ENCODE measurements around the gene TANC1. TPM values are rescaled to one million over a fixed set of nuclear protein-coding genes. Genes with fewer than 3 reads are reported as not detected.

The TANC1 gene
- total and polyA plus RNA-seq, 2 experiments from 2014 or later, result 2.8 to 9.5 TPM

DNA sequence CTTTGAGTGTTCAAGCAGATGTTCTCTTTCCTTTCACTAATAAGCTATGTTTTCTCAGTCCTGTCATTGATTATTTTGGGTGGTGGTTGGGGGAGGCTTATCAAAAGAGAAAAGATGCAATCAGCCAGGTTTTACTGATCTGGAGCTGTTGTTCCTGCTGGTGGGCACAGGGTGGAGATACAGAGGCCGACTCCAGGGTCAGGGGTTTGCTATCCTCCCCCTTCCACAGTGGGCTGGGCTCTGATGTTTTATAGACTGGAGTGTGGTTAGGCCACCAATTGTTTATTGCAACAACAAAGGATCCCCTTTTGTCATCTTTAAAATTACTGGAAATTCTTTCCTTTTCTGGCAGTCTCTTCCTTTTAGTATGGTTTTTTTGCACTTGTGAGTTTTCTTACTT, 120.5 kb downstream of the TANC1 start:
- no peak overlapping the region for H3K27ac ChIP-seq (ENCODE audit: low read depth)
- no peak overlapping the region for H3K4me3 ChIP-seq
- no peak overlapping the region for H3K27ac Mint-ChIP-seq
- H3K9me2 ChIP-seq (ENCODE audit: insufficient read depth), result no peaks in the 10 kb centered on the region
- H3K4me3 Mint-ChIP-seq, result no peak overlapping the region
- no peaks in the 10 kb centered on the region; the same call in 1 of the 2 replicates for H4K20me1 ChIP-seq (replicated peaks; ENCODE audit: insufficient read depth)
- H3K4me2 ChIP-seq, result no peak overlapping the region
- no peaks in the 10 kb centered on the region for H3K79me2 ChIP-seq (replicated peaks; ENCODE audit: insufficient read depth)
- DNase-seq (ENCODE audit: low spot score) (peak; percentile 54), ATAC-seq (peak; percentile 91)
- TF ChIP-seq CTCF (conservative IDR thresholded peaks at IDR 0.05; ENCODE audit: low read depth in 2 of 2) (peak; percentile 35 to 41), JUNB (IDR thresholded peaks at IDR 0.05; ENCODE audit: unreplicated experiment) (no peak)
- H3K27me3 ChIP-seq (ENCODE audit: insufficient read depth), result no peaks in the 10 kb centered on the region
- H3K36me3 ChIP-seq (ENCODE audit: insufficient read depth), result no peaks in the 10 kb centered on the region
- peaks cover 4% of the 10 kb centered on the region for H3K27me3 Mint-ChIP-seq (ENCODE audit: insufficient read depth, low read depth, poor library complexity)
- H3K4me1 ChIP-seq (ENCODE audit: insufficient read depth), result peaks cover 10% of the 10 kb centered on the region; the same call in 1 of the 2 replicates
- H3F3A ChIP-seq (replicated peaks; ENCODE audit: low read depth), result no peaks in the 10 kb centered on the region
- H3K4me1 Mint-ChIP-seq, result peaks cover 11% of the 10 kb centered on the region; the same call in 2 of the 3 replicates
- no peaks in the 10 kb centered on the region for H3K9me3 Mint-ChIP-seq
- no peaks in the 10 kb centered on the region for H3K36me3 Mint-ChIP-seq (ENCODE audit: low read depth)
- H2AFZ ChIP-seq, result no peak overlapping the region

DNA sequence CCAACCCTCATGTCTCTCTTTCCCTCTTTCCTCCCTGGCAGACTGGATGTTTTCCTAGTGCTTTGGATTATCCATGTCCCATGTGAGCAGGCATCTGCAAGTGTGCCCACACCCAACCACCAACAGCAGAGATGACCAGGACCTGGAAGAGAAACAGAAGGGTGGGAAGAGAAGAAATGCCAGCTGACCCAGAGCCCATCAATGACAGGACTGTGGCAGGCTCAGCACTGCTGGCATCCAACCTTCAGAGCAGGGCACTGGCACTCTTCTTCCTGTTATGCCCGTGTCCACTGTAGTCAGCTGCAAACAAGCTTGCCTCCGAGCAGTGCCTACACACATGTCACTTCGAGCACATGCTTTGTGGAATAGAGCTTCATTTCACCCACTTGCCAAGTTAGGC, 121.1 kb downstream of the TANC1 start:
- Mint-ChIP-seq H3K4me1 (peaks cover 12% of the 10 kb centered on the region; the same call in 2 of the 3 replicates), H3K27ac (no peak overlapping the region)
- no peak for ATAC-seq
- TF ChIP-seq CTCF (conservative IDR thresholded peaks at IDR 0.05; ENCODE audit: low read depth in 2 of 2), result no peak
- TF ChIP-seq STAT1 (IDR thresholded peaks at IDR 0.05; ENCODE audit: unreplicated experiment), result no peak
- TF ChIP-seq, protein P1, sequence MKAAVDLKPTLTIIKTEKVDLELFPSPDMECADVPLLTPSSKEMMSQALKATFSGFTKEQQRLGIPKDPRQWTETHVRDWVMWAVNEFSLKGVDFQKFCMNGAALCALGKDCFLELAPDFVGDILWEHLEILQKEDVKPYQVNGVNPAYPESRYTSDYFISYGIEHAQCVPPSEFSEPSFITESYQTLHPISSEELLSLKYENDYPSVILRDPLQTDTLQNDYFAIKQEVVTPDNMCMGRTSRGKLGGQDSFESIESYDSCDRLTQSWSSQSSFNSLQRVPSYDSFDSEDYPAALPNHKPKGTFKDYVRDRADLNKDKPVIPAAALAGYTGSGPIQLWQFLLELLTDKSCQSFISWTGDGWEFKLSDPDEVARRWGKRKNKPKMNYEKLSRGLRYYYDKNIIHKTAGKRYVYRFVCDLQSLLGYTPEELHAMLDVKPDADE (IDR thresholded peaks at IDR 0.05), result no peak
- TF ChIP-seq ZNF114 (CRISPR knock-in tag; IDR thresholded peaks at IDR 0.05), result no peak
- no peak for TF ChIP-seq JUNB (IDR thresholded peaks at IDR 0.05; ENCODE audit: unreplicated experiment)
- no peak for TF ChIP-seq EZH2 (IDR thresholded peaks at IDR 0.05; ENCODE audit: low read depth, unreplicated experiment)
- TF ChIP-seq REST (IDR thresholded peaks at IDR 0.05; ENCODE audit: unreplicated experiment), result no peak
- TF ChIP-seq CREB1 (CRISPR knock-in tag; IDR thresholded peaks at IDR 0.05; ENCODE audit: low read depth), result no peak

More for the DNA sequence above, 121.1 kb downstream of the TANC1 start:
- H3K27ac ChIP-seq (ENCODE audit: low read depth), result no peak overlapping the region
- H3K4me1 ChIP-seq (ENCODE audit: insufficient read depth), result peaks cover 10% of the 10 kb centered on the region; the same call in 1 of the 2 replicates
- H3K27me3 Mint-ChIP-seq (ENCODE audit: insufficient read depth, low read depth, poor library complexity), result peaks cover 4% of the 10 kb centered on the region
- no peaks in the 10 kb centered on the region for H3F3A ChIP-seq (replicated peaks; ENCODE audit: low read depth)
- H3K9me2 ChIP-seq (ENCODE audit: insufficient read depth), result no peaks in the 10 kb centered on the region
- no peak overlapping the region for H3K4me3 Mint-ChIP-seq
- H3K4me3 ChIP-seq, result no peak overlapping the region
- no peaks in the 10 kb centered on the region for H3K36me3 Mint-ChIP-seq (ENCODE audit: low read depth)
- no peak overlapping the region for H2AFZ ChIP-seq
- no peak overlapping the region for H3K4me2 ChIP-seq
- no peaks in the 10 kb centered on the region for H3K79me2 ChIP-seq (replicated peaks; ENCODE audit: insufficient read depth)
- DNase-seq (ENCODE audit: low spot score), result no peak
- H3K27me3 ChIP-seq (ENCODE audit: insufficient read depth), result no peaks in the 10 kb centered on the region
- H4K20me1 ChIP-seq (replicated peaks; ENCODE audit: insufficient read depth), result no peaks in the 10 kb centered on the region; the same call in 1 of the 2 replicates
- H3K36me3 ChIP-seq (ENCODE audit: insufficient read depth), result no peaks in the 10 kb centered on the region
- no peaks in the 10 kb centered on the region for H3K9me3 Mint-ChIP-seq
